Neutrophil (primary cell): Measurements from ENCODE around the gene CD79A.
"Not testable (repeated sequence)": the region's sequence is repeated elsewhere in the genome, so short reads cannot be mapped to it uniquely, and the experiment has no call there.

ENCODE experiments used
- H3K27ac ChIP-seq: fragments of 200-600 bp; sonication (generic); 2 replicates; pipeline ENCODE4 v1.5.1; 2016; ENCODE audit warnings: mild to moderate bottlenecking, moderate library complexity
- H3K27me3 ChIP-seq: fragments of 200-600 bp; sonication (generic); 2 replicates; pipeline ENCODE4 v1.6.0; 2016; ENCODE audit warnings: mild to moderate bottlenecking
- H3K36me3 ChIP-seq: fragments of 200-600 bp; sonication (generic); 2 replicates; pipeline ENCODE4 v1.5.1; 2017
- H3K4me1 ChIP-seq, 2 experiments: fragments of 200-600 bp in 1 of 2; sonication (generic) in 1 of 2; 1 replicate in 1 of 2; 2 replicates in 1 of 2; pipeline versions ENCODE4 v1.5.1 to v1.6.1; 2013 to 2016; ENCODE audit warnings: low read depth in 1 of 2, low read length in 1 of 2, mild to moderate bottlenecking in 1 of 2, moderate library complexity in 1 of 2; ENCODE audit not compliant: control insufficient read depth in 1 of 2, insufficient read depth in 1 of 2
- H3K4me3 ChIP-seq, 2 experiments: fragments of 200-600 bp in 1 of 2; sonication (generic) in 1 of 2; 1 replicate in 1 of 2; 2 replicates in 1 of 2; pipeline ENCODE4 v1.5.1; 2013 to 2016; ENCODE audit warnings: low read depth in 1 of 2, low read length in 1 of 2, mild to moderate bottlenecking in 1 of 2, moderate library complexity in 1 of 2
- H3K9me3 ChIP-seq: fragments of 200-600 bp; sonication (generic); 2 replicates; pipeline ENCODE4 v1.5.1; 2016
- TF ChIP-seq, protein P1 (sequence below): fragments of 200-600 bp; sonication (generic); IDR thresholded peaks from 2 replicates; pipeline ENCODE4 v1.5.1; 2016; ENCODE audit warnings: antibody characterized with exemption

The CD79A gene

DNA sequence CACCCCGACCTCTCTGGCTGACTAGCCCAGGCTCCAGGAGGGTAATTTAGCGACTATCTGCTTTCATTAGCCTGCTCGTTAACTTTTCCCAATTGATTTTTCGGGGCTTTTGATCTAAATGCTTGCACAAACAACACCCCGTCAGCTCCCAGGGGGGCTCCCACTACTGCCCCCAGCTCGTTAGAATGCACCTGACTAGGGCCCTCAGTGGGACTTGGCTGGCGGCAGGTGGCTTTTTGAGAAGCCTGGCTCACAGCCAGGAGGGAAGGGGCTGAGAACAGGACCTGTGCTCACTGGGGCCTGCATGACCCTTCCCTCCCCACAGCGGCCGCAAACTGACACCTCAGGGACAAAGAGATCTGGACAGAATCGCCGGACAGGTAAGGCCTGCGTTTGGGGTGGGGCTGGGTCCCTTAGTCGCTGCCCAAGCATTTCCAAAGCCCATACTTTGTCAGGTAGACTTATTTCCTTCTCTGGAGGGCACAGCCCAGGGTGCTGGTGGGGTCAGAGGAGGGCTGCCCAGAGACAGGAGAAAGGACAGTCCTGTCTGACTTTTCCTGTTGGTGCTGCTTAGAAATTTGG, 7.6 kb upstream of the CD79A start:
- Histone ChIP-seq H3K27ac (peak overlapping the region; percentile 56), H3K4me3 (no peak overlapping the region), H3K9me3 (no peaks in the 10 kb centered on the region), H3K27me3 (no peaks in the 10 kb centered on the region), H3K4me1 (peaks cover 49 to 54% of the 10 kb centered on the region in 2 experiments), H3K36me3 (peaks cover 3% of the 10 kb centered on the region)
- TF ChIP-seq, protein P1, sequence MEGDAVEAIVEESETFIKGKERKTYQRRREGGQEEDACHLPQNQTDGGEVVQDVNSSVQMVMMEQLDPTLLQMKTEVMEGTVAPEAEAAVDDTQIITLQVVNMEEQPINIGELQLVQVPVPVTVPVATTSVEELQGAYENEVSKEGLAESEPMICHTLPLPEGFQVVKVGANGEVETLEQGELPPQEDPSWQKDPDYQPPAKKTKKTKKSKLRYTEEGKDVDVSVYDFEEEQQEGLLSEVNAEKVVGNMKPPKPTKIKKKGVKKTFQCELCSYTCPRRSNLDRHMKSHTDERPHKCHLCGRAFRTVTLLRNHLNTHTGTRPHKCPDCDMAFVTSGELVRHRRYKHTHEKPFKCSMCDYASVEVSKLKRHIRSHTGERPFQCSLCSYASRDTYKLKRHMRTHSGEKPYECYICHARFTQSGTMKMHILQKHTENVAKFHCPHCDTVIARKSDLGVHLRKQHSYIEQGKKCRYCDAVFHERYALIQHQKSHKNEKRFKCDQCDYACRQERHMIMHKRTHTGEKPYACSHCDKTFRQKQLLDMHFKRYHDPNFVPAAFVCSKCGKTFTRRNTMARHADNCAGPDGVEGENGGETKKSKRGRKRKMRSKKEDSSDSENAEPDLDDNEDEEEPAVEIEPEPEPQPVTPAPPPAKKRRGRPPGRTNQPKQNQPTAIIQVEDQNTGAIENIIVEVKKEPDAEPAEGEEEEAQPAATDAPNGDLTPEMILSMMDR, result no peak

- H3K9me3 ChIP-seq, result no peaks in the 10 kb centered on the region
- no peaks in the 10 kb centered on the region for H3K36me3 ChIP-seq
- TF ChIP-seq, protein P1, result no peak
- no peaks in the 10 kb centered on the region for H3K27me3 ChIP-seq
- H3K27ac ChIP-seq, result peak overlapping the region; percentile 56
- H3K4me3 ChIP-seq, result no peak overlapping the region
- H3K4me1 ChIP-seq, result peaks cover 49 to 56% of the 10 kb centered on the region in 2 experiments
Observed at GRCh38 chr19:41870401-41870873, 6.6 kb upstream of the CD79A start.

DNA sequence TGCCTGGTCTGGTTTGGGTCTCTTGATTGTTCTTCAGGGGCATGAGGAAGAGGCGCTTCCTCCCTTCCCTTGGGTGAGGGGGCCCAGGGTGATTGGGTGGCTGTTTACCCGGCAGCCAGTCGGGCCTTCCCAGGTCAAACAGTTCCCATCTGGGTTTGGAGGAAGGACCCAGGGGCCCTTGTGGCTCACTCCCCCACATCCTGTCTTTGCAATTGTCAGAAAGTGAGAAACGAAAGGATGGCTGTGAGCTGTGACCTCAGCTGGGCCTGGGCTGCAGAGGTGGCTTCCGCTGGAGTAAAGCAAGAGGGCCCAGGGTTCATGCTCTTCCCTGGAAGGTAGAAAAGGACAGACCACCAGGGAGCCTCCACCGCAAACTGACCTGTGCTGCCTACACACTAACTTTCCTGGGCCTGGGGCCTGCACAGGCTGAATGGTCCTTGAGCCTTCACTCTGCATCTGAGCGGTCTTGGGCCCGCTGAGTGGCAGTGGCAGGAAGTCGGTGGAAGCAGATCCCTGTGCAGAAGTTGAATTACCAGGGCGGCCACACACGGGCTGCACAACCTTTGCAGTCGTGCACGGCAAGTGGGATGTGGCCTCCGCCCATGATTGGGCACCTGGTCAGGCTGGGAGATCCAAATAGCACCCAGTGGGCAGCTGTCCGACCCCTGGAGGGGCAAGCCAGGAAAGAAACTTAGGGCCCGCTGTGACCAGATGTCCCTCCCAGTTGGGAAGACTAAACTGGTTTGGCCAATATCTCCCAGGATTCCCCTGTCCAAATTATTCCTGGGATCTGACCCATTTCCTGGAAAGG, 5.3 kb upstream of the CD79A start:
- H3K27ac ChIP-seq, result peak overlapping the region; percentile 80
- no peaks in the 10 kb centered on the region for H3K9me3 ChIP-seq
- no peaks in the 10 kb centered on the region for H3K36me3 ChIP-seq
- TF ChIP-seq, protein P1, result no peak
- no peaks in the 10 kb centered on the region for H3K27me3 ChIP-seq
- H3K4me1 ChIP-seq, result peaks cover 54 to 61% of the 10 kb centered on the region in 2 experiments
- peak overlapping the region; percentile 1 to 15 for H3K4me3 ChIP-seq

DNA sequence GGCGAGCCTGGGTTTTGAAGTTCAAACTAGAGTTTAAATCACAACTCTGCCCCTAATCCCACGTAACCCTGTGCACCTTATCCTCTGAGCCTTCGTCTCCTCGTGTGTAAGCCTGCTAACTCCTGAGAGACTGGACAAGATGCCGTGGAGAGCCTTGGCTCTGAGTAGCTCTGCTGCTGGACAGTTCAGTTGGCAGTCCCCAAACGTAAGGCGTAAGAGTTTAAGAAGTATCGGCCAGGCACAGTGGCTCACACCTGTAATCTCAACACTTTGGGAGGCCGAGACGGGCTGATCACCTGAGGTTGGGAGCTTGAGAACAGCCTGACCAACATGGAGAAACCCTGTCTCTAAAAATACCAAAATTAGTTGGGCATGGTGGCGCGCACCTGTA, 4.7 kb upstream of the CD79A start:
- peaks cover 57 to 62% of the 10 kb centered on the region in 2 experiments for H3K4me1 ChIP-seq
- peak overlapping the region; percentile 80 for H3K27ac ChIP-seq
- no peaks in the 10 kb centered on the region for H3K27me3 ChIP-seq
- H3K4me3 ChIP-seq, result peak overlapping the region; percentile 1 to 15
- TF ChIP-seq, protein P1, result no peak
- H3K9me3 ChIP-seq, result no peaks in the 10 kb centered on the region
- H3K36me3 ChIP-seq, result no peaks in the 10 kb centered on the region

DNA sequence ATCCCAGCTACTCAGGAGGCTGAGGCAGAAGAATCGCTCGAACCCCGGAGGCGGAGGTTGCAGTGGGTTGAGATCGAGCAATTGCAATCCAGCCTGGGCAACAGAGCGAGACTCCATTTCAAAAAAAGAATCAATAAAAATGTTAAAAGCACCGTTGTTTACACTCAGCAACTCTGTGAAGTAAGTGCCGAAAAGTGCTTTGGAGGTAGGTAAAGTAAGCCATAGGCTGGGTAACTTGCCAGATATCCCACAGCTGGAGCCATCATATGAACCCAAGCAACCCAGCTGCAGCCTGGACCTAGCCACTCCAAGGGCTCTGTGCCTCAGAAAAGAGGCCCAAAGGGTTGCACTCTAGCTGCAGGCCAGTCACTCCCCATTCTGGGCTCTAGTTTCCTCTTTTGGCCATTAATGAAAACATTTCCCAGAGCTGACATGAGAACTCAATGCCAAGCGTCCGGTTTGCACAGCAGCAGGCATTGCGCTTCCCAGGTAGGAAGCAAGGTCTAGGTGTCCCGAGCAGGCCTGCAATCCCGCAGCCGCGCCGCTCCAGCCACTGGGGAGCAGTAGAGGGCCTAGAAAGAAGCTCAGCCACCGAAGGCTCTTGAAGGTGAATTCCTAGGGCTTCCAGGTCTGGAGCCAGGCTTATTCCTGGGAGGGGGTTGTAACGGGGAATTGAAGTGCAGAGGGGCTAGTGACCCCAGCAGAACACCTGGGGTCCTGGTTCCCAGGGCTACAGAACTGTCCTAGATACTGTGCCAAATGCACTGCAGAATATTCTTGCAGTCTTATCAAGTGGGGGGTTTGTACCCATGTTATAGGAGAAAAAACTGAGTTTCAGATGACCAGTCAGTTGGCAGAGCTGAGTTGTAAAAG, 4.1 kb upstream of the CD79A start:
- TF ChIP-seq, protein P1, result peak; percentile 81
- Histone ChIP-seq H3K36me3 (no peaks in the 10 kb centered on the region), H3K4me3 (peak overlapping the region in 1 of 2 experiments; percentile 1), H3K9me3 (no peaks in the 10 kb centered on the region), H3K27me3 (no peaks in the 10 kb centered on the region), H3K27ac (peak overlapping the region; percentile 80), H3K4me1 (peaks cover 64 to 68% of the 10 kb centered on the region in 2 experiments)

GRCh38 chr19:41875973-41876372, 1.1 kb upstream of the CD79A start:
- Histone ChIP-seq H3K27ac (peak overlapping the region; percentile 25), H3K4me1 (peaks cover 82 to 84% of the 10 kb centered on the region in 2 experiments)
- not testable (repeated sequence) for H3K4me3 ChIP-seq, H3K27me3 ChIP-seq, H3K9me3 ChIP-seq, H3K36me3 ChIP-seq
